ENCODE measurements around the gene SPON1. TPM values are rescaled to one million over a fixed set of nuclear protein-coding genes. Genes with fewer than 3 reads are reported as not detected.
"Not testable (repeated sequence)": the region's sequence is repeated elsewhere in the genome, so short reads cannot be mapped to it uniquely, and the experiment has no call there.

SPON1 gene
- total and polyA plus RNA-seq, 4 donors = 0.72 to 4.9 (median 1.2) TPM

DNA sequence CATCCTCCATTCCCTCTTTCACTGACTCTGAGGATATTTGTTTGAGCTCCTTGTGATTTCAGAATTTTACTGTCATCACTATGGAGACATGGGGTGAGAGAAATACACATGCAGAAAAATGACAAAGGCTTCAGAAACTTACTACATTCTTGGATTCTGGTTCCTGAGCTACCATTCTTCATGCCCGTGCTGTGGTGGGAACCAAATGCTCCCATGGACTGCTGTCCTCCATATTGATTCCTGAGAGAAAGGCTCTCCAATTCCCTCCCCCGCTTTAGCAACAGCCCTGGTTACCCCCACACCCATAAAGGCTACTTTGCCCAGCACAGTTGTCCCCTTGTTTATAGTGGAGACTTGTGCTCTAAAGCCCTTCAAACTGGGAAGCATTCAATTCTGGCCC is 201.1 kb downstream of the SPON1 start:
- no peak overlapping the region for H3K4me3 ChIP-seq (ENCODE audit: low read depth in 1 of 3, low read length in 3 of 3)
- no peaks in the 10 kb centered on the region for H3K36me3 ChIP-seq (ENCODE audit: control insufficient read depth in 4 of 4, insufficient read depth in 3 of 4, low read depth in 1 of 4, low read length in 3 of 4)
- no peak for DNase-seq (ENCODE audit: low spot score)
- H3K27ac ChIP-seq (ENCODE audit: low read depth in 1 of 2, low read length in 2 of 2) = no peak overlapping the region
- TF ChIP-seq ZBTB33 (IDR thresholded peaks at IDR 0.05) (no peak), FOXA2 (IDR thresholded peaks at IDR 0.05) (no peak), TAF1 (conservative IDR thresholded peaks at IDR 0.05) (no peak), HNF4G (IDR thresholded peaks at IDR 0.05) (no peak), RXRA (IDR thresholded peaks at IDR 0.05) (no peak), GABPA (IDR thresholded peaks at IDR 0.05 in 1 of 2, conservative IDR thresholded peaks at IDR 0.05 in 1 of 2) (no peak), EGR1 (IDR thresholded peaks at IDR 0.05; ENCODE audit: low read depth in 2 of 2) (no peak), JUND (IDR thresholded peaks at IDR 0.05) (no peak), NR2F2 (IDR thresholded peaks at IDR 0.05) (no peak), FOXA1 (IDR thresholded peaks at IDR 0.05) (no peak), YY1 (IDR thresholded peaks at IDR 0.05) (no peak), RAD21 (IDR thresholded peaks at IDR 0.05) (no peak), ATF3 (IDR thresholded peaks at IDR 0.05) (no peak), HNF4A (conservative IDR thresholded peaks at IDR 0.05) (no peak), SP1 (IDR thresholded peaks at IDR 0.05) (no peak)
- TF ChIP-seq, protein P1, sequence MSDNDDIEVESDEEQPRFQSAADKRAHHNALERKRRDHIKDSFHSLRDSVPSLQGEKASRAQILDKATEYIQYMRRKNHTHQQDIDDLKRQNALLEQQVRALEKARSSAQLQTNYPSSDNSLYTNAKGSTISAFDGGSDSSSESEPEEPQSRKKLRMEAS (IDR thresholded peaks at IDR 0.05) = no peak
- TF ChIP-seq, protein P2, sequence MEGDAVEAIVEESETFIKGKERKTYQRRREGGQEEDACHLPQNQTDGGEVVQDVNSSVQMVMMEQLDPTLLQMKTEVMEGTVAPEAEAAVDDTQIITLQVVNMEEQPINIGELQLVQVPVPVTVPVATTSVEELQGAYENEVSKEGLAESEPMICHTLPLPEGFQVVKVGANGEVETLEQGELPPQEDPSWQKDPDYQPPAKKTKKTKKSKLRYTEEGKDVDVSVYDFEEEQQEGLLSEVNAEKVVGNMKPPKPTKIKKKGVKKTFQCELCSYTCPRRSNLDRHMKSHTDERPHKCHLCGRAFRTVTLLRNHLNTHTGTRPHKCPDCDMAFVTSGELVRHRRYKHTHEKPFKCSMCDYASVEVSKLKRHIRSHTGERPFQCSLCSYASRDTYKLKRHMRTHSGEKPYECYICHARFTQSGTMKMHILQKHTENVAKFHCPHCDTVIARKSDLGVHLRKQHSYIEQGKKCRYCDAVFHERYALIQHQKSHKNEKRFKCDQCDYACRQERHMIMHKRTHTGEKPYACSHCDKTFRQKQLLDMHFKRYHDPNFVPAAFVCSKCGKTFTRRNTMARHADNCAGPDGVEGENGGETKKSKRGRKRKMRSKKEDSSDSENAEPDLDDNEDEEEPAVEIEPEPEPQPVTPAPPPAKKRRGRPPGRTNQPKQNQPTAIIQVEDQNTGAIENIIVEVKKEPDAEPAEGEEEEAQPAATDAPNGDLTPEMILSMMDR (IDR thresholded peaks at IDR 0.05; ENCODE audit: low read depth, low read length, missing input control) = no peak
- TF ChIP-seq, protein P3, sequence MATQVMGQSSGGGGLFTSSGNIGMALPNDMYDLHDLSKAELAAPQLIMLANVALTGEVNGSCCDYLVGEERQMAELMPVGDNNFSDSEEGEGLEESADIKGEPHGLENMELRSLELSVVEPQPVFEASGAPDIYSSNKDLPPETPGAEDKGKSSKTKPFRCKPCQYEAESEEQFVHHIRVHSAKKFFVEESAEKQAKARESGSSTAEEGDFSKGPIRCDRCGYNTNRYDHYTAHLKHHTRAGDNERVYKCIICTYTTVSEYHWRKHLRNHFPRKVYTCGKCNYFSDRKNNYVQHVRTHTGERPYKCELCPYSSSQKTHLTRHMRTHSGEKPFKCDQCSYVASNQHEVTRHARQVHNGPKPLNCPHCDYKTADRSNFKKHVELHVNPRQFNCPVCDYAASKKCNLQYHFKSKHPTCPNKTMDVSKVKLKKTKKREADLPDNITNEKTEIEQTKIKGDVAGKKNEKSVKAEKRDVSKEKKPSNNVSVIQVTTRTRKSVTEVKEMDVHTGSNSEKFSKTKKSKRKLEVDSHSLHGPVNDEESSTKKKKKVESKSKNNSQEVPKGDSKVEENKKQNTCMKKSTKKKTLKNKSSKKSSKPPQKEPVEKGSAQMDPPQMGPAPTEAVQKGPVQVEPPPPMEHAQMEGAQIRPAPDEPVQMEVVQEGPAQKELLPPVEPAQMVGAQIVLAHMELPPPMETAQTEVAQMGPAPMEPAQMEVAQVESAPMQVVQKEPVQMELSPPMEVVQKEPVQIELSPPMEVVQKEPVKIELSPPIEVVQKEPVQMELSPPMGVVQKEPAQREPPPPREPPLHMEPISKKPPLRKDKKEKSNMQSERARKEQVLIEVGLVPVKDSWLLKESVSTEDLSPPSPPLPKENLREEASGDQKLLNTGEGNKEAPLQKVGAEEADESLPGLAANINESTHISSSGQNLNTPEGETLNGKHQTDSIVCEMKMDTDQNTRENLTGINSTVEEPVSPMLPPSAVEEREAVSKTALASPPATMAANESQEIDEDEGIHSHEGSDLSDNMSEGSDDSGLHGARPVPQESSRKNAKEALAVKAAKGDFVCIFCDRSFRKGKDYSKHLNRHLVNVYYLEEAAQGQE (IDR thresholded peaks at IDR 0.05) = no peak
- H3K9me3 ChIP-seq (ENCODE audit: control insufficient read depth in 4 of 4, low read length in 3 of 4) = no peaks in the 10 kb centered on the region
- no peaks in the 10 kb centered on the region for H3K4me1 ChIP-seq (ENCODE audit: control insufficient read depth in 4 of 4, insufficient read depth in 4 of 4, low read length in 3 of 4)
- H3K9ac ChIP-seq (ENCODE audit: low read depth in 1 of 2, low read length in 2 of 2) = no peak overlapping the region
- 78% methylated on average over 2 of the region's 2 CpGs for WGBS
- no peaks in the 10 kb centered on the region for H3K27me3 ChIP-seq (ENCODE audit: control insufficient read depth in 4 of 4, insufficient read depth in 4 of 4, low read length in 3 of 4)

DNA sequence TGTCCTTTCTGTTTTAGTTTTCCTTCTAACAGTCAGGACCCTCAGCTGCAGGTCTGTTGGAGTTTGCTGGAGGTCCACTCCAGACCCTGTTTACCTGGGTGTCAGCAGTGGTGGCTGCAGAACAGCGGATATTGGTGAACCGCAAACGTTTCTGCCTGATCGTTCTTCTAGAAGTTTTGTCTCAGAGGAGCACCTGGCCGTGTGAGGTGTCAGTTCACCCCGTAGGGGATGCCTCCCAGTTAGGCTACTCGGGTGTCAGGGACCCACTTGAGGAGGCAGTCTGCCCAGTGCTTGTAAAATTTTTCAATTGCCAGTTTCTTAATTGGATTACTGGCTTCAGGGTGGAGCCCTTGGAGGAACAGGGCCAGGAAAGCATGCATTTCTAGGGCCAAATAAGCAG is 211.2 kb downstream of the SPON1 start:
- not testable (repeated sequence) for H3K36me3 ChIP-seq (ENCODE audit: control insufficient read depth in 4 of 4, insufficient read depth in 3 of 4, low read depth in 1 of 4, low read length in 3 of 4); DNase-seq (ENCODE audit: low spot score); H3K9me3 ChIP-seq (ENCODE audit: control insufficient read depth in 4 of 4, low read length in 3 of 4); H3K4me3 ChIP-seq (ENCODE audit: low read depth in 1 of 3, low read length in 3 of 3); H3K9ac ChIP-seq (ENCODE audit: low read depth in 1 of 2, low read length in 2 of 2); H3K27me3 ChIP-seq (ENCODE audit: control insufficient read depth in 4 of 4, insufficient read depth in 4 of 4, low read length in 3 of 4); H3K27ac ChIP-seq (ENCODE audit: low read depth in 1 of 2, low read length in 2 of 2); H3K4me1 ChIP-seq (ENCODE audit: control insufficient read depth in 4 of 4, insufficient read depth in 4 of 4, low read length in 3 of 4)
- 87% methylated on average over 7 of the region's 7 CpGs for WGBS
